Fibroblast of skin of left biceps (primary cell): Measurements from ENCODE around the gene IQSEC1.

Source experiments
- DNase-seq, 2 experiments: peaks; one replicate each; pipeline ENCODE4 v3.0.0-alpha.2; 2013; ENCODE audit warnings: low read depth in 2 of 2

The IQSEC1 gene

GRCh38 chr3:13049400-13049799 lies 23.8 kb downstream of the IQSEC1 start:
- DNase-seq: no peak

GRCh38 chr3:13047296-13048165 lies 25.7 kb downstream of the IQSEC1 start:
- no peak for DNase-seq

GRCh38 chr3:13046569-13047274 lies 26.5 kb downstream of the IQSEC1 start:
- DNase-seq: no peak

- DNase-seq: no peak
Observed at GRCh38 chr3:13045904-13046568, 27.2 kb downstream of the IQSEC1 start.

- DNase-seq: no peak
Observed at GRCh38 chr3:13045241-13045903, 27.9 kb downstream of the IQSEC1 start.

GRCh38 chr3:13044496-13045240 lies 28.6 kb downstream of the IQSEC1 start:
- DNase-seq: no peak

GRCh38 chr3:13043656-13044055 lies 29.6 kb downstream of the IQSEC1 start:
- DNase-seq: no peak

- no peak for DNase-seq
Observed at GRCh38 chr3:13042715-13043271, 30.4 kb downstream of the IQSEC1 start.

- DNase-seq: no peak
Observed at GRCh38 chr3:13042127-13042701, 31.0 kb downstream of the IQSEC1 start.

- no peak for DNase-seq
Observed at GRCh38 chr3:13041113-13041776, 32.0 kb downstream of the IQSEC1 start.

GRCh38 chr3:13040361-13041074 lies 32.7 kb downstream of the IQSEC1 start:
- DNase-seq: no peak

GRCh38 chr3:13039213-13039896 lies 33.9 kb downstream of the IQSEC1 start:
- no peak for DNase-seq

- DNase-seq: no peak
Observed at GRCh38 chr3:13037458-13038117, 35.6 kb downstream of the IQSEC1 start.

- no peak for DNase-seq
Observed at GRCh38 chr3:13034861-13035260, 38.4 kb downstream of the IQSEC1 start.

GRCh38 chr3:13034109-13034800 lies 39.0 kb downstream of the IQSEC1 start:
- no peak for DNase-seq

- DNase-seq: no peak
Observed at GRCh38 chr3:13032206-13032605, 41.0 kb downstream of the IQSEC1 start.

- DNase-seq: no peak
Observed at GRCh38 chr3:13031621-13032020, 41.6 kb downstream of the IQSEC1 start.

GRCh38 chr3:13030684-13031083 lies 42.5 kb downstream of the IQSEC1 start:
- no peak for DNase-seq
